Measurements from ENCODE around the gene KIF3A.

KIF3A gene

GRCh38 chr5:132761321-132762240 lies 24.2 kb upstream of the KIF3A start:
- Mint-ChIP-seq H3K4me1 (no peaks in the 10 kb centered on the region), H3K27me3 (ENCODE audit: low read depth) (no peaks in the 10 kb centered on the region), H3K9me3 (no peaks in the 10 kb centered on the region), H3K36me3 (ENCODE audit: low read depth) (peaks cover 48% of the 10 kb centered on the region), H3K4me3 (no peak overlapping the region), H3K27ac (no peak overlapping the region)
- TF ChIP-seq, protein P1, sequence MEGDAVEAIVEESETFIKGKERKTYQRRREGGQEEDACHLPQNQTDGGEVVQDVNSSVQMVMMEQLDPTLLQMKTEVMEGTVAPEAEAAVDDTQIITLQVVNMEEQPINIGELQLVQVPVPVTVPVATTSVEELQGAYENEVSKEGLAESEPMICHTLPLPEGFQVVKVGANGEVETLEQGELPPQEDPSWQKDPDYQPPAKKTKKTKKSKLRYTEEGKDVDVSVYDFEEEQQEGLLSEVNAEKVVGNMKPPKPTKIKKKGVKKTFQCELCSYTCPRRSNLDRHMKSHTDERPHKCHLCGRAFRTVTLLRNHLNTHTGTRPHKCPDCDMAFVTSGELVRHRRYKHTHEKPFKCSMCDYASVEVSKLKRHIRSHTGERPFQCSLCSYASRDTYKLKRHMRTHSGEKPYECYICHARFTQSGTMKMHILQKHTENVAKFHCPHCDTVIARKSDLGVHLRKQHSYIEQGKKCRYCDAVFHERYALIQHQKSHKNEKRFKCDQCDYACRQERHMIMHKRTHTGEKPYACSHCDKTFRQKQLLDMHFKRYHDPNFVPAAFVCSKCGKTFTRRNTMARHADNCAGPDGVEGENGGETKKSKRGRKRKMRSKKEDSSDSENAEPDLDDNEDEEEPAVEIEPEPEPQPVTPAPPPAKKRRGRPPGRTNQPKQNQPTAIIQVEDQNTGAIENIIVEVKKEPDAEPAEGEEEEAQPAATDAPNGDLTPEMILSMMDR (IDR thresholded peaks at IDR 0.05; ENCODE audit: unreplicated experiment in 3 of 3): no peak

DNA sequence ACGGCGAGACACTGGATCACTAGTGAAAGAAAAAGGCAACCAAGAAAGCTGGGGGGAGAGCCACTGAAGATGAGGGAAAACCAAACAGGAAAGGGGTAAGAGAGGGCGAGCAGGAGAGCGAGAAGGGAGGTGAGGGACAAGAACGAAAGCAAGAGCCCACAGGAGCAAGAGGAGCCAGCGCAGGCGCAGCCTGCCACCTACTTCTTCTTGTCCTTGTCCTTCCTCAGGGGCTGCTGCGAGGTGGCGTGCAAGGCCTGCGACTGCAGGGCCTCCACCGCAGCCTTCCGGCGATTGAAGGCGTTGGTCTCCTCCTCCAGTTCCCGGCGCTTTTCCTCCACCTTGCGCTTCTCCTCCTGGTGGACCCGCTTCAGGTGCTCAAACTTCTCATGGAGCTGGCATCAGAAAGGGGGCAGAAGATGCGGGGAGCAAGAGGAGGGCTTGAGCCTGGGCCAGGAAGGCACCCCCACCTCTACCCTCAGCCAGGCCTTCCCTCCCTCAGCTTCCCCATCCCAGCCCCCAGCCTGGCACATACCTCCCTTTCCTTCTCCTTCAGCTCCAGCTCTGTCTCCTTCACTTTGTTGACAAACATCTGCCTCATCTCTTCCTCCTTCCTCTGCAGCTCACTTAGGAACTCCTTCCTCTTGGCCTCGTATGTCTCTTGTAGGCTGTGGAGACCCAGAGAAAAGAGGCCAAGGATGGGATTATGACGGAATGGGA lies 23.4 kb upstream of the KIF3A start:
- no peak overlapping the region for H3K4me3 Mint-ChIP-seq
- TF ChIP-seq, protein P1 (IDR thresholded peaks at IDR 0.05; ENCODE audit: unreplicated experiment in 3 of 3): no peak
- no peaks in the 10 kb centered on the region for H3K9me3 Mint-ChIP-seq
- no peaks in the 10 kb centered on the region for H3K27me3 Mint-ChIP-seq (ENCODE audit: low read depth)
- peaks cover 48% of the 10 kb centered on the region for H3K36me3 Mint-ChIP-seq (ENCODE audit: low read depth)
- H3K27ac Mint-ChIP-seq: no peak overlapping the region
- no peaks in the 10 kb centered on the region for H3K4me1 Mint-ChIP-seq

- no peaks in the 10 kb centered on the region for H3K9me3 Mint-ChIP-seq
- no peak overlapping the region for H3K27ac Mint-ChIP-seq
These were observed 22.7 kb upstream of the KIF3A start for GRCh38 chr5:132760049-132760420.

GRCh38 chr5:132759114-132760048 lies 22.0 kb upstream of the KIF3A start:
- no peak overlapping the region for H3K27ac Mint-ChIP-seq
- H3K9me3 Mint-ChIP-seq: no peaks in the 10 kb centered on the region
- TF ChIP-seq, protein P1 (IDR thresholded peaks at IDR 0.05; ENCODE audit: unreplicated experiment in 3 of 3): no peak
- no peak overlapping the region for H3K4me3 Mint-ChIP-seq
- no peaks in the 10 kb centered on the region for H3K27me3 Mint-ChIP-seq (ENCODE audit: low read depth)
- H3K36me3 Mint-ChIP-seq (ENCODE audit: low read depth): peaks cover 47% of the 10 kb centered on the region
- no peaks in the 10 kb centered on the region for H3K4me1 Mint-ChIP-seq

More at GRCh38 chr5:132760049-132760420, 22.7 kb upstream of the KIF3A start:
- TF ChIP-seq, protein P1 (IDR thresholded peaks at IDR 0.05; ENCODE audit: unreplicated experiment in 3 of 3): no peak
- Mint-ChIP-seq H3K27me3 (ENCODE audit: low read depth) (no peaks in the 10 kb centered on the region), H3K4me3 (no peak overlapping the region), H3K36me3 (ENCODE audit: low read depth) (peaks cover 48% of the 10 kb centered on the region), H3K4me1 (no peaks in the 10 kb centered on the region)

DNA sequence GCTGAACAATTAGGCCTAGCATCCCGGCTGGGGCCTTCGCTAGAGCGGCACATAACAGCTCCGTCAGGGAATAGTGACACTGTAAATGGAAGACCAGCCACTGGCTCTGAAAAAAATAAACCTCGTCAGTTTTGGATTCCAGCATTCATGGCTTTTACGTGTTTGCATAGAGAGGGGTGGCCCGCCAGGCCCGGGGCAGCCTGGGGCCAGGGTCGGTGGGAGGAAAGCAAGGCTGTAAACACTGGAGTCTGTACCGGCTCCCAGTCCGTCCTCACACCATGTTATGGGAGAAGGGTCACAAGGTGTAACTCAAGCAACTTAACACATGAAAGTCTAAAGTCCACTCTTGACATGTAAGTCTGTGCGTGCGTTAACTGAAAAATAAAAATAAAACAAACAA lies 21.1 kb upstream of the KIF3A start:
- Mint-ChIP-seq H3K27me3 (ENCODE audit: low read depth) (no peaks in the 10 kb centered on the region), H3K27ac (no peak overlapping the region), H3K36me3 (ENCODE audit: low read depth) (peaks cover 40% of the 10 kb centered on the region), H3K9me3 (no peaks in the 10 kb centered on the region), H3K4me1 (peaks cover 3% of the 10 kb centered on the region), H3K4me3 (no peak overlapping the region)
- TF ChIP-seq, protein P1 (IDR thresholded peaks at IDR 0.05; ENCODE audit: unreplicated experiment in 3 of 3): no peak
